Thoracic aorta (tissue), 2 donors: Measurements from ENCODE around the gene ADAM22. TPM values are rescaled to one million over a fixed set of nuclear protein-coding genes. Genes with fewer than 3 reads are reported as not detected.

Experiments
- ATAC-seq: fragments of 150-250 bp; one replicate; pipeline ENCODE4 v1.8.0; 2017; ENCODE audit warnings: low read depth; ENCODE audit not compliant: insufficient number of reproducible peaks, low FRiP score
- DNase-seq: peaks from one replicate; pipeline ENCODE4 v3.0.0-alpha.2; 2020; ENCODE audit warnings: low spot score
- H3K27ac ChIP-seq, 2 donors: fragments of 200-600 bp; sonication (generic); 1 replicate in 1 of 2; 2 replicates in 1 of 2; pipeline ENCODE4 v1.5.1; 2016; ENCODE audit warnings: mild to moderate bottlenecking in 2 of 2, moderate library complexity in 2 of 2
- H3K27me3 ChIP-seq: fragments of 200-600 bp; sonication (generic); replicated peaks from 2 replicates; pipeline ENCODE4 v1.6.0; 2016; ENCODE audit warnings: mild to moderate bottlenecking; ENCODE audit not compliant: insufficient read depth
- H3K36me3 ChIP-seq: fragments of 200-600 bp; sonication (generic); one replicate; pipeline ENCODE4 v1.5.1; 2016
- H3K4me1 ChIP-seq, 2 donors: fragments of 200-600 bp; sonication (generic); 1 replicate in 1 of 2; 2 replicates in 1 of 2; pipeline versions ENCODE4 v1.5.1 to v1.6.0; 2016; ENCODE audit warnings: low read depth in 2 of 2, mild to moderate bottlenecking in 1 of 2; ENCODE audit not compliant: control insufficient read depth in 1 of 2
- H3K4me3 ChIP-seq: fragments of 200-600 bp; sonication (generic); 2 replicates; pipeline ENCODE4 v1.5.1; 2016; ENCODE audit warnings: mild to moderate bottlenecking
- H3K9me3 ChIP-seq: fragments of 200-600 bp; sonication (generic); 2 replicates; pipeline ENCODE4 v1.5.1; 2016
- CTCF ChIP-seq: fragments of 200-600 bp; sonication (generic); IDR thresholded peaks from one replicate; pipeline ENCODE4 v1.5.1; 2019; ENCODE audit warnings: antibody characterized with exemption
- total RNA-seq, 2 donors: library from RNA; depleted of rRNA; stranded (reverse); fragments of >200 nt; gene quantifications; one replicate each; pipeline versions ENCODE4 v1.1.0 to v1.2.3, GENCODE V29; 2016

The ADAM22 gene
- total RNA-seq, 2 donors from 2014 or later = 5.0 to 5.4 TPM

DNA sequence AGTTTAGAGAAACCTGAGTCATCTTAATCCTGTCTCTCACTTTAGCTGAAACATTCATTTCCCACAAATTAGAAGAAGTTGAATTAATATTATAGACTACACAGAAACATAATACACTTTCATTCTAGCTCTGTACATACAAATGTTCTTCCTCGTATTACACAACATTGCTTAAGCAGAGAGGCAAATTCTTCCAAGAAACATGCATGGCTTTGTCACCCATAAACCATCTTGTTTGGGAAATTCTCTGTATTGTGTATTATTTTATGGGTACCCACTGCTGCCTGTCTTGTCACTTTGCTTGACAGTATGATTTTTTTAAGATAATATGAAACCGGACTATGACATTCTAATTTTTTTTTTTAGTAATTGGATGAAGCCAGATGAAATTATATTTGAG lies 181.8 kb downstream of the ADAM22 start:
- peaks cover 0 to 5% of the 10 kb centered on the region in 2 donors for H3K4me1 ChIP-seq
- H3K9me3 ChIP-seq = no peaks in the 10 kb centered on the region
- no peaks in the 10 kb centered on the region for H3K27me3 ChIP-seq
- TF ChIP-seq CTCF = no peak
- DNase-seq (no peak), ATAC-seq (no peak)
- H3K27ac ChIP-seq = no peak overlapping the region
- no peaks in the 10 kb centered on the region for H3K36me3 ChIP-seq
- H3K4me3 ChIP-seq = no peak overlapping the region

DNA sequence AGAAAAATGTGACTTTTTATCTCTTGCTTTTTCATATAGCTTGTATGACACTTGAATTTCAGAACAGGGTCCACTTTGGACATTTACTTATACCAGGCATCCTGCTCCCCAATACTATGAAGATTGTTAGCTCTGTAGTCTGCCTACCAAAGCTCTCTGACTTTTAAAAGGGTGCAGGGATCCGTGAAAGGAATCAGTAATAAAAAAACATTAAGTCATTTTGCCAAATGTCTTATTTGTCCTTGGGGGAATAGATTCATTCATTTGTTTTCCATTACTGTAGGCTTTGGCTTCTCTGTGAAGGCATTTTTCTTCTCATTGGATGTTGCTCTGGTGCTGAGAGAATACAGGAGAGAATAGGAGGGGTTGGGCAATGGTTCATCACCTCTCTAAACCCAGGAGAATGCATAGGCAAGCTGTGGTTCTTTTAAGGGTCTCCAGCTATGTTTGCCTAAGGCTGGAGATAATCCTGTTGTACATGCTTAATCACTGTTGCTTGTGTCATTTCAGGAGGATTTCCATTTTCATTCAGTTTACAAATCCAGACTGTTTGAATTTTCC lies 182.3 kb downstream of the ADAM22 start:
- H3K27me3 ChIP-seq = no peaks in the 10 kb centered on the region
- no peak for TF ChIP-seq CTCF
- no peak for DNase-seq

GRCh38 chr7:88117325-88117724 lies 183.3 kb downstream of the ADAM22 start:
- H3K4me3 ChIP-seq = no peak overlapping the region
- ATAC-seq (no peak), DNase-seq (no peak)
- TF ChIP-seq CTCF = no peak
- H3K27ac ChIP-seq = no peak overlapping the region
- no peaks in the 10 kb centered on the region for H3K36me3 ChIP-seq
- H3K27me3 ChIP-seq = no peaks in the 10 kb centered on the region
- no peaks in the 10 kb centered on the region for H3K4me1 ChIP-seq
- no peaks in the 10 kb centered on the region for H3K9me3 ChIP-seq

More for the DNA sequence above, 182.3 kb downstream of the ADAM22 start:
- no peak overlapping the region for H3K4me3 ChIP-seq
- no peak for ATAC-seq
- H3K27ac ChIP-seq = no peak overlapping the region
- no peaks in the 10 kb centered on the region for H3K36me3 ChIP-seq
- no peaks in the 10 kb centered on the region for H3K9me3 ChIP-seq
- H3K4me1 ChIP-seq = peaks cover 0 to 5% of the 10 kb centered on the region in 2 donors

GRCh38 chr7:88121335-88121734 lies 187.3 kb downstream of the ADAM22 start:
- no peaks in the 10 kb centered on the region for H3K9me3 ChIP-seq
- H3K36me3 ChIP-seq = no peaks in the 10 kb centered on the region
- no peaks in the 10 kb centered on the region for H3K27me3 ChIP-seq
- DNase-seq (no peak), ATAC-seq (no peak)
- H3K4me1 ChIP-seq = no peaks in the 10 kb centered on the region
- no peak overlapping the region for H3K27ac ChIP-seq
- no peak for TF ChIP-seq CTCF
- no peak overlapping the region for H3K4me3 ChIP-seq

DNA sequence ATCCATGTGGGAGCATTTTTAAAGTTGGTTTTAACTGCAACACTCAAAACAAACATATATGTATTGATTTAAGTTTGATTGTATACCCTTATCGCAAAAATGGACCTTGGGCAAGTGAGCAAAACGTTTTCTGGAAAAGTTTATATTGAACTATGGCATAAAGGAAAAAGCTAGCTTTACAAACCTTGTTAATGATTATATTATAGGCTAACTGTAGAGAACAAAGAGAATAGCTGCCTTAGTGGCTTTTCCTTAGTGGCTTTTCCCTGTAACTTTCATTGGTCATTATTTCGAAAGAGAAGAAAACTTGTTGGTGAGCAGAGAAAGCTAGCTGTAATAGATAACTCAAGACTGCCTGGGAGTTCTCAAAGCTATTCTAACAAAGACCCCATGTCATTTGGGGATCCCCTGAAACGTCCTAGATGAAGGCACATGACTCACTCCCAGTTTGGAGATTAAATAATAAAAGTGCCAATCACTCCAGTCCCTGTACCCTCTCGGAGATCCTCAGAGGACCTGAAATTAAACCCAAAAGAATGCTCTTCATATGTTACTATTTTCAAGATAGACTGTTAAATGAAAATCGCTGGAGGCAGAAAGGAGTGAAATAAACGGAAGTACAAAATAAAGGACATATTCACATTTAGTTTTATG lies 193.7 kb downstream of the ADAM22 start:
- no peaks in the 10 kb centered on the region for H3K36me3 ChIP-seq
- no peaks in the 10 kb centered on the region for H3K4me1 ChIP-seq
- H3K27ac ChIP-seq = no peak overlapping the region
- ATAC-seq (no peak), DNase-seq (no peak)
- no peak overlapping the region for H3K4me3 ChIP-seq
- H3K9me3 ChIP-seq = no peaks in the 10 kb centered on the region
- TF ChIP-seq CTCF = no peak
- H3K27me3 ChIP-seq = no peaks in the 10 kb centered on the region
